Measurements from ENCODE around the gene TBC1D1.

GRCh38 chr4:38030023-38030422, 139.1 kb downstream of the TBC1D1 start:
- TF ChIP-seq POLR2A (IDR thresholded peaks at IDR 0.05; ENCODE audit: control extremely low read depth in 1 of 2, low read depth in 2 of 2, low read length in 2 of 2) (no peak), MAX (IDR thresholded peaks at IDR 0.05) (no peak), EGR1 (IDR thresholded peaks at IDR 0.05; ENCODE audit: borderline replicate concordance, low read depth, low read length) (no peak), ATF2 (IDR thresholded peaks at IDR 0.05; ENCODE audit: low read length) (no peak), SRF (IDR thresholded peaks at IDR 0.05; ENCODE audit: low read depth, low read length) (no peak), HDAC2 (IDR thresholded peaks at IDR 0.05; ENCODE audit: borderline replicate concordance in 1 of 2, low read depth in 2 of 2, low read length in 2 of 2) (no peak)
- TF ChIP-seq, protein P1, sequence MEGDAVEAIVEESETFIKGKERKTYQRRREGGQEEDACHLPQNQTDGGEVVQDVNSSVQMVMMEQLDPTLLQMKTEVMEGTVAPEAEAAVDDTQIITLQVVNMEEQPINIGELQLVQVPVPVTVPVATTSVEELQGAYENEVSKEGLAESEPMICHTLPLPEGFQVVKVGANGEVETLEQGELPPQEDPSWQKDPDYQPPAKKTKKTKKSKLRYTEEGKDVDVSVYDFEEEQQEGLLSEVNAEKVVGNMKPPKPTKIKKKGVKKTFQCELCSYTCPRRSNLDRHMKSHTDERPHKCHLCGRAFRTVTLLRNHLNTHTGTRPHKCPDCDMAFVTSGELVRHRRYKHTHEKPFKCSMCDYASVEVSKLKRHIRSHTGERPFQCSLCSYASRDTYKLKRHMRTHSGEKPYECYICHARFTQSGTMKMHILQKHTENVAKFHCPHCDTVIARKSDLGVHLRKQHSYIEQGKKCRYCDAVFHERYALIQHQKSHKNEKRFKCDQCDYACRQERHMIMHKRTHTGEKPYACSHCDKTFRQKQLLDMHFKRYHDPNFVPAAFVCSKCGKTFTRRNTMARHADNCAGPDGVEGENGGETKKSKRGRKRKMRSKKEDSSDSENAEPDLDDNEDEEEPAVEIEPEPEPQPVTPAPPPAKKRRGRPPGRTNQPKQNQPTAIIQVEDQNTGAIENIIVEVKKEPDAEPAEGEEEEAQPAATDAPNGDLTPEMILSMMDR (IDR thresholded peaks at IDR 0.05; ENCODE audit: control extremely low read depth in 1 of 3, insufficient read depth in 1 of 3, low read depth in 1 of 3, low read length in 3 of 3): no peak
